Smooth muscle cell (in vitro differentiated cells): Measurements from ENCODE around the gene ATF6. TPM values are rescaled to one million over a fixed set of nuclear protein-coding genes. Genes with fewer than 3 reads are reported as not detected.

Source experiments
- DNase-seq: peaks from one replicate; lab custom pipeline; 2025; ENCODE audit not compliant: unreplicated experiment; lab: John Stamatoyannopoulos, UW
- H2AFZ ChIP-seq: fragments of 200-600 bp; sonication (generic); 2 replicates; pipeline ENCODE4 v1.6.0; 2016; ENCODE audit warnings: antibody characterized with exemption, low read depth, mild to moderate bottlenecking
- H3F3A ChIP-seq: fragments of 200-600 bp; sonication (generic); 2 replicates; pipeline ENCODE4 v1.6.0; 2017; ENCODE audit warnings: antibody characterized with exemption, low read depth
- H3K27ac ChIP-seq: fragments of 200-600 bp; sonication (generic); 2 replicates; pipeline ENCODE4 v1.5.1; 2016; ENCODE audit warnings: low read depth, mild to moderate bottlenecking
- H3K27me3 ChIP-seq: fragments of 200-600 bp; sonication (generic); 2 replicates; pipeline ENCODE4 v1.6.1; 2016; ENCODE audit warnings: low read depth, mild to moderate bottlenecking
- H3K36me3 ChIP-seq: fragments of 200-600 bp; sonication (generic); 2 replicates; pipeline ENCODE4 v1.5.1; 2016; ENCODE audit warnings: low read depth
- H3K4me1 ChIP-seq: fragments of 200-600 bp; sonication (generic); 2 replicates; pipeline ENCODE4 v1.5.1; 2016; ENCODE audit warnings: low read depth
- H3K4me2 ChIP-seq: fragments of 200-600 bp; sonication (generic); 2 replicates; pipeline ENCODE4 v1.6.0; 2016; ENCODE audit warnings: mild to moderate bottlenecking
- H3K4me3 ChIP-seq: fragments of 200-600 bp; sonication (generic); 2 replicates; pipeline ENCODE4 v1.5.1; 2016; ENCODE audit warnings: mild to moderate bottlenecking
- H3K79me2 ChIP-seq: fragments of 200-600 bp; sonication (generic); 2 replicates; pipeline ENCODE4 v1.6.0; 2016; ENCODE audit warnings: low read depth, mild to moderate bottlenecking
- H3K9ac ChIP-seq: fragments of 200-600 bp; sonication (generic); 2 replicates; pipeline ENCODE4 v1.6.0; 2016; ENCODE audit warnings: low read depth
- H3K9me3 ChIP-seq: fragments of 200-600 bp; sonication (generic); replicated peaks from 2 replicates; pipeline ENCODE4 v1.5.1; 2016; ENCODE audit warnings: low read depth
- H4K20me1 ChIP-seq: fragments of 200-600 bp; sonication (generic); 2 replicates; pipeline ENCODE4 v1.6.0; 2016; ENCODE audit warnings: low read depth
- CTCF ChIP-seq: fragments of 200-600 bp; sonication (generic); IDR thresholded peaks from 2 replicates; pipeline ENCODE4 v1.5.1; 2017; ENCODE audit warnings: borderline replicate concordance, mild to moderate bottlenecking, antibody characterized with exemption; ENCODE audit not compliant: insufficient read depth, poor library complexity, severe bottlenecking
- WGBS: methylation state at CpG from one replicate; pipeline ENCODE4 v1.1.7; 2016; ENCODE audit warnings: low lambda C conversion rate; 5-methylcytosine and 5-hydroxymethylcytosine counted together
- polyA plus RNA-seq: library from polyadenylated mRNA; unstranded; fragments of >200 nt; fragmentation: Nextera tagmentation; extraction: Ambion mirVana; gene quantifications from 2 replicates; pipeline ENCODE4 v1.2.1, GENCODE V29; 2016
- total RNA-seq: library from RNA; depleted of rRNA; stranded (reverse); fragments of >200 nt; gene quantifications from 2 replicates; pipeline ENCODE4 v1.2.3, GENCODE V29; 2014

Gene ATF6
- total and polyA plus RNA-seq, 2 experiments from 2014 or later, result 7.8 to 22.9 TPM

GRCh38 chr1:161848676-161849075 lies 82.6 kb downstream of the ATF6 start:
- Histone ChIP-seq H3K4me2 (no peak overlapping the region), H3F3A (no peaks in the 10 kb centered on the region), H2AFZ (no peak overlapping the region), H3K36me3 (peaks cover 5% of the 10 kb centered on the region), H3K9me3 (no peaks in the 10 kb centered on the region), H3K27me3 (no peaks in the 10 kb centered on the region), H3K4me1 (no peaks in the 10 kb centered on the region), H3K27ac (no peak overlapping the region), H3K79me2 (no peaks in the 10 kb centered on the region), H3K4me3 (no peak overlapping the region), H4K20me1 (no peaks in the 10 kb centered on the region), H3K9ac (no peak overlapping the region)
- WGBS, result 84% methylated on average over 1 of the region's 1 CpG
- DNase-seq, result no peak
- TF ChIP-seq CTCF, result no peak

- no peak for DNase-seq
Measured at GRCh38 chr1:161849518-161849917, 83.4 kb downstream of the ATF6 start.

GRCh38 chr1:161855260-161855659 lies 89.1 kb downstream of the ATF6 start:
- H3K27me3 ChIP-seq, result no peaks in the 10 kb centered on the region
- H2AFZ ChIP-seq, result no peak overlapping the region
- H3K4me2 ChIP-seq, result no peak overlapping the region
- no peaks in the 10 kb centered on the region for H4K20me1 ChIP-seq
- no peaks in the 10 kb centered on the region for H3K79me2 ChIP-seq
- H3F3A ChIP-seq, result no peaks in the 10 kb centered on the region
- no peaks in the 10 kb centered on the region for H3K9me3 ChIP-seq
- peaks cover 6% of the 10 kb centered on the region for H3K36me3 ChIP-seq
- no peak overlapping the region for H3K4me3 ChIP-seq
- H3K27ac ChIP-seq, result no peak overlapping the region
- H3K9ac ChIP-seq, result no peak overlapping the region
- no peak for DNase-seq
- no peak for TF ChIP-seq CTCF
- WGBS, result 100% methylated on average over 1 of the region's 1 CpG
- no peaks in the 10 kb centered on the region for H3K4me1 ChIP-seq

More at GRCh38 chr1:161849518-161849917, 83.4 kb downstream of the ATF6 start:
- Histone ChIP-seq H3F3A (no peaks in the 10 kb centered on the region), H3K4me1 (no peaks in the 10 kb centered on the region), H3K9me3 (no peaks in the 10 kb centered on the region), H3K4me3 (no peak overlapping the region), H3K79me2 (no peaks in the 10 kb centered on the region), H4K20me1 (no peaks in the 10 kb centered on the region), H3K36me3 (peaks cover 6% of the 10 kb centered on the region), H3K4me2 (no peak overlapping the region), H3K27ac (no peak overlapping the region), H3K9ac (no peak overlapping the region), H3K27me3 (no peaks in the 10 kb centered on the region), H2AFZ (no peak overlapping the region)
- TF ChIP-seq CTCF, result no peak

- H3K4me2 ChIP-seq, result no peak overlapping the region
- 93% methylated on average over 1 of the region's 1 CpG for WGBS
Measured at GRCh38 chr1:161858271-161858670, 92.2 kb downstream of the ATF6 start.

More at GRCh38 chr1:161858271-161858670, 92.2 kb downstream of the ATF6 start:
- Histone ChIP-seq H3K36me3 (peaks cover 10% of the 10 kb centered on the region), H2AFZ (no peak overlapping the region), H3K9ac (no peak overlapping the region), H3K4me1 (no peaks in the 10 kb centered on the region), H3K27me3 (no peaks in the 10 kb centered on the region), H3K9me3 (no peaks in the 10 kb centered on the region), H3K4me3 (no peak overlapping the region), H3F3A (no peaks in the 10 kb centered on the region), H3K79me2 (no peaks in the 10 kb centered on the region), H3K27ac (no peak overlapping the region), H4K20me1 (no peaks in the 10 kb centered on the region)
- no peak for DNase-seq
- TF ChIP-seq CTCF, result no peak
